AG20443 (cell line): ENCODE results near the gene ATXN7.

Experiments
- DNase-seq: peaks from one replicate; pipeline ENCODE4 v3.0.0; 2012; ENCODE audit warnings: low spot score, mixed read lengths

Gene ATXN7

GRCh38 chr3:63984391-63984790 lies 120.7 kb downstream of the ATXN7 start:
- DNase-seq: no peak

- no peak for DNase-seq
These were observed 122.5 kb downstream of the ATXN7 start for GRCh38 chr3:63986146-63986545.

GRCh38 chr3:63986831-63987230 lies 123.2 kb downstream of the ATXN7 start:
- no peak for DNase-seq

- no peak for DNase-seq
These were observed 125.3 kb downstream of the ATXN7 start for GRCh38 chr3:63988943-63989342.

GRCh38 chr3:63990204-63990603 lies 126.5 kb downstream of the ATXN7 start:
- DNase-seq: no peak

GRCh38 chr3:63990733-63991132 lies 127.1 kb downstream of the ATXN7 start:
- no peak for DNase-seq

- DNase-seq: no peak
These were observed 128.0 kb downstream of the ATXN7 start for GRCh38 chr3:63991666-63992065.

GRCh38 chr3:63992516-63993209 lies 129.0 kb downstream of the ATXN7 start:
- no peak for DNase-seq

- peak; percentile 92 for DNase-seq
These were observed 130.0 kb downstream of the ATXN7 start for GRCh38 chr3:63993653-63994079.

- no peak for DNase-seq
These were observed 131.4 kb downstream of the ATXN7 start for GRCh38 chr3:63995086-63995485.

- no peak for DNase-seq
These were observed 135.4 kb downstream of the ATXN7 start for GRCh38 chr3:63998852-63999754.

GRCh38 chr3:64000453-64001055 lies 136.9 kb downstream of the ATXN7 start:
- DNase-seq: no peak

- DNase-seq: no peak
These were observed 138.6 kb downstream of the ATXN7 start for GRCh38 chr3:64002233-64002632.

GRCh38 chr3:64003589-64003988 lies 139.9 kb downstream of the ATXN7 start:
- DNase-seq: no peak

- DNase-seq: no peak
These were observed 144.3 kb downstream of the ATXN7 start for GRCh38 chr3:64008017-64008416.

GRCh38 chr3:64008487-64009351 lies 145.1 kb downstream of the ATXN7 start:
- no peak for DNase-seq

GRCh38 chr3:64009528-64009927 lies 145.9 kb downstream of the ATXN7 start:
- DNase-seq: no peak

- no peak for DNase-seq
These were observed 146.5 kb downstream of the ATXN7 start for GRCh38 chr3:64010199-64010598.

- DNase-seq: peak; percentile 80
These were observed 148.0 kb downstream of the ATXN7 start for GRCh38 chr3:64011685-64012084.

- no peak for DNase-seq
These were observed 153.4 kb downstream of the ATXN7 start for GRCh38 chr3:64016941-64017620.

- DNase-seq: no peak
These were observed 155.6 kb downstream of the ATXN7 start for GRCh38 chr3:64019271-64019670.
